ENCODE measurements around the gene RAPSN.

DNA sequence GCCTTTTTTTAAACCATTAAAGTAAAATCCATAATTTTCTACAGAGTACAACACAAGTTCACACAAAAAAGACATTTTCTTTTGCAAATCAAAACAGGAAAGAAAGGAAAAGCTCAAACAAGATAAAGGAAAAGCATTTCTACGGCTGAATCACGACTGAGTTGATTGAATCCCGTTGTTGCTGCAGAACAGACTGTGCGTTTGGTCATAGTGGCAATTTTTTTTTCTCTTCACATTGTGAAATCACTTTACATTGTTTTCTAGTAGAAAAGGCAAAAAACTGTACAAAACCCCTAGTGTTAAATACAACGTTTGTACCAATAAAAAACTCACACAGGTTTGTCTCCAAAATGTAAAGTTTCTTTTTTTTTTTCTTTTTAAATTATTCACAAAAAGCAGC, 17.3 kb upstream of the RAPSN start:
- TF ChIP-seq POLR2AphosphoS5 (IDR thresholded peaks at IDR 0.05; ENCODE audit: borderline replicate concordance, low read depth, low read length) (no peak), EZH2 (IDR thresholded peaks at IDR 0.05) (no peak)
